Measurements from ENCODE around the gene PHOSPHO1.

DNA sequence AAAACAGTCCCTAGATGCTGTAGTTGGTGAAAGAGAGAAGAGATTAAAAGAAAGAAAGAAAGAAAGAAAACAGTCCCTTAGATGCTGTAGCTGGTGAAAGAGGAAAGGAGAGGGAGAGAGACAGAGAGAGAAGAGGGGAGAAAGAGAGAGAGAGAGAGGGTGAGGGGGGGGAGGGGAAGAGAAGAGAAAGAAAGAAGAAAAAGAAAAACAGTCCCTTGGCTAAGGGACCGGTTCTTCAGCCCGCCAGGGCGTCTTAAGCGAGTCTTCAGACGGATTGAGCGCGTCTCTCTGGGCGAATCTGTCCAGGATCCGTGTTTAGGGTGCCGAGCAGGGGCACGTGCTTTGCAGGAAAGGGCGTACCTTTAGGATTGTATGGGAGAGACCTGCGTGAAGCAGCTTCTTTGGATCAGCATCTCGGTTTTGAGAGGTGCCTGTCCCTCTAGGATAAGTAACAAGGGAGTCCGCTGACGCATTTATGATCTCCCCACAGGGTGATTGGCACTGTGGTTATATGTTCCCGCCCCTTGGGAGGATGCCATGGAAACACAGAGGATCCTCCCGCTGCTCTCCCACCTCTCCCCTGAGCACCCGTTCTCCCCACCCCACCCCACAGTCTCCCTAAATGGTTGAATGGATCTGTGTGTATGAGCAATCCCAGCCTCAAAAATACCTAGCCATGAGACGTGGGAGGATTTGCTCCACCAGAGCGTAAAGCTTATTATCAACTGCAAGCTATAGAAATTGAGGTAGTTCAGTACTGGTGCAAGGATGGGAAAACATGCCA is 36.9 kb downstream of the PHOSPHO1 start:
- peak; percentile 21 for TF ChIP-seq POLR2A (IDR thresholded peaks at IDR 0.05; ENCODE audit: low read length)
- no peak for TF ChIP-seq GATA1 (IDR thresholded peaks at IDR 0.05; ENCODE audit: low read depth, low read length)
